OCI-LY1 (cell line): ENCODE results near the gene CTNNA1.

Source experiments
- EZH2 ChIP-seq: fragments of 200-600 bp; sonication (generic), shearing (Covaris generic); IDR thresholded peaks from 2 replicates; pipeline ENCODE4 v1.8.0; 2017; ENCODE audit warnings: borderline replicate concordance, mixed run types, mild to moderate bottlenecking, antibody characterized with exemption, low read length, moderate library complexity, mixed read lengths
- TF ChIP-seq, protein P1 (sequence below): fragments of 200-600 bp; sonication (generic), shearing (Covaris generic); IDR thresholded peaks from 2 replicates; pipeline ENCODE4 v1.5.1; 2017; ENCODE audit warnings: mild to moderate bottlenecking, antibody characterized with exemption, low read length, moderate library complexity, mixed read lengths

DNA sequence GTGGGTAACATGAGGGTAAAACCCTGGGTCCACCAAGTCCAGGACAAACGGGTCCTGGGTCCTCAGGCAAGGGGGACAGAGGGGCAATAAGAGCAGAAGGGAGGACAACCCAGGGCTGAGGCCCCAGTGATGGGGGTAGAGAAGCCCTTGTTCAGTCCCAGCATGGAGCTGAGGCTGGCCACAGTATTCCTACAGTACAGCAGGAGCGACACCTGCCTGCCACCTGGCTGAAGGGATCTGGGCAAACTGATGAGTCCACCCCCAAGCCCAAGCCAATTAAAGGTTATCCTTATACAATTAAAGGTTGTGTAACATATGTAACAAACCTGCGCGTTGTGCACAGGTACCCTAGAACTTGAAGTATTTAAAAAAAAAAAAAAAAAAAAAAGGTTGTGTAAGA, 219.6 kb downstream of the CTNNA1 start:
- TF ChIP-seq, protein P1, sequence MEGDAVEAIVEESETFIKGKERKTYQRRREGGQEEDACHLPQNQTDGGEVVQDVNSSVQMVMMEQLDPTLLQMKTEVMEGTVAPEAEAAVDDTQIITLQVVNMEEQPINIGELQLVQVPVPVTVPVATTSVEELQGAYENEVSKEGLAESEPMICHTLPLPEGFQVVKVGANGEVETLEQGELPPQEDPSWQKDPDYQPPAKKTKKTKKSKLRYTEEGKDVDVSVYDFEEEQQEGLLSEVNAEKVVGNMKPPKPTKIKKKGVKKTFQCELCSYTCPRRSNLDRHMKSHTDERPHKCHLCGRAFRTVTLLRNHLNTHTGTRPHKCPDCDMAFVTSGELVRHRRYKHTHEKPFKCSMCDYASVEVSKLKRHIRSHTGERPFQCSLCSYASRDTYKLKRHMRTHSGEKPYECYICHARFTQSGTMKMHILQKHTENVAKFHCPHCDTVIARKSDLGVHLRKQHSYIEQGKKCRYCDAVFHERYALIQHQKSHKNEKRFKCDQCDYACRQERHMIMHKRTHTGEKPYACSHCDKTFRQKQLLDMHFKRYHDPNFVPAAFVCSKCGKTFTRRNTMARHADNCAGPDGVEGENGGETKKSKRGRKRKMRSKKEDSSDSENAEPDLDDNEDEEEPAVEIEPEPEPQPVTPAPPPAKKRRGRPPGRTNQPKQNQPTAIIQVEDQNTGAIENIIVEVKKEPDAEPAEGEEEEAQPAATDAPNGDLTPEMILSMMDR: no peak
- TF ChIP-seq EZH2: no peak
